ENCODE data around the gene PRKCD. TPM values are rescaled to one million over a fixed set of nuclear protein-coding genes. Genes with fewer than 3 reads are reported as not detected.
A peak's percentile ranks its signal among the peaks of the same experiment; 100 is the strongest.

The PRKCD gene
- total RNA-seq, 1 experiment from 2014 or later = 1.4 TPM

- peak overlapping the region; percentile 81 for H3K4me3 ChIP-seq (ENCODE audit: low read depth, low read length, poor library complexity, severe bottlenecking)
- H3K4me1 ChIP-seq (ENCODE audit: insufficient read depth, low read length, poor library complexity, severe bottlenecking) = no peaks in the 10 kb centered on the region
- CTCF ChIA-PET = no interaction called here
- TF ChIP-seq CTCF (conservative IDR thresholded peaks at IDR 0.05; ENCODE audit: low read depth, low read length) (no peak), EZH2 (IDR thresholded peaks at IDR 0.05; ENCODE audit: borderline replicate concordance, low read depth, low read length, poor library complexity, severe bottlenecking) (no peak)
- no peaks in the 10 kb centered on the region for H3K27me3 ChIP-seq (replicated peaks; ENCODE audit: insufficient read depth, low read depth, low read length, poor library complexity)
- BruUV-seq (replicated peaks) = no TSS peak
- peaks cover 2% of the 10 kb centered on the region for H3K36me3 ChIP-seq (ENCODE audit: insufficient read depth, low read length, poor library complexity, severe bottlenecking)
- intact Hi-C loops (cut with micrococcal nuclease; ENCODE audit: unreplicated experiment) = no loop called here
- no peak for DNase-seq (ENCODE audit: low spot score)
- H3K9me3 ChIP-seq (ENCODE audit: low read depth, low read length, poor library complexity, severe bottlenecking) = no peaks in the 10 kb centered on the region
- POLR2A ChIA-PET (ENCODE audit: low non-redundant PET) = interaction anchor here (0.7 kb wide), 1 partner anchor 19 kb away, joined by 3 read pairs; no protein-coding TSS in a partner anchor
- no peak overlapping the region for H3K27ac ChIP-seq (ENCODE audit: low read depth, low read length, poor library complexity, severe bottlenecking)
These were observed 31.7 kb upstream of the PRKCD start for GRCh38 chr3:53129344-53129743.

GRCh38 chr3:53130179-53131061 is 30.6 kb upstream of the PRKCD start, which contains the start of gene RFT1:
TSS of gene RFT1 (minus strand) at chr3:53130435. CDS start at chr3:53130400, 35 bp downstream.
- intact Hi-C loops (cut with micrococcal nuclease; ENCODE audit: unreplicated experiment) = no loop called here
- H3K27me3 ChIP-seq (replicated peaks; ENCODE audit: insufficient read depth, low read depth, low read length, poor library complexity) = no peaks in the 10 kb centered on the region
- ChIA-PET POLR2A (ENCODE audit: low non-redundant PET) (interaction anchor here (0.7 kb wide), 1 partner anchor 20 kb away, joined by 3 read pairs; no protein-coding TSS in a partner anchor), CTCF (no interaction called here)
- H3K27ac ChIP-seq (ENCODE audit: low read depth, low read length, poor library complexity, severe bottlenecking) = peak within 1 kb of the TSS; percentile 79
- TF ChIP-seq CTCF (conservative IDR thresholded peaks at IDR 0.05; ENCODE audit: low read depth, low read length) (no peak), EZH2 (IDR thresholded peaks at IDR 0.05; ENCODE audit: borderline replicate concordance, low read depth, low read length, poor library complexity, severe bottlenecking) (no peak)
- H3K9me3 ChIP-seq (ENCODE audit: low read depth, low read length, poor library complexity, severe bottlenecking) = no peaks in the 10 kb centered on the region
- BruUV-seq (replicated peaks) = TSS peak; percentile 92
- no peaks in the 10 kb centered on the region for H3K4me1 ChIP-seq (ENCODE audit: insufficient read depth, low read length, poor library complexity, severe bottlenecking)
- peak; percentile 91 for DNase-seq (ENCODE audit: low spot score)
- H3K36me3 ChIP-seq (ENCODE audit: insufficient read depth, low read length, poor library complexity, severe bottlenecking) = peaks cover under 1% of the 10 kb centered on the region
- H3K4me3 ChIP-seq (ENCODE audit: low read depth, low read length, poor library complexity, severe bottlenecking) = peak within 1 kb of the TSS; percentile 81

GRCh38 chr3:53131096-53131495 is 29.9 kb upstream of the PRKCD start:
- TF ChIP-seq CTCF (conservative IDR thresholded peaks at IDR 0.05; ENCODE audit: low read depth, low read length) (no peak), EZH2 (IDR thresholded peaks at IDR 0.05; ENCODE audit: borderline replicate concordance, low read depth, low read length, poor library complexity, severe bottlenecking) (no peak)
- ChIA-PET CTCF (no interaction called here), POLR2A (ENCODE audit: low non-redundant PET) (no interaction called here)
- no peaks in the 10 kb centered on the region for H3K9me3 ChIP-seq (ENCODE audit: low read depth, low read length, poor library complexity, severe bottlenecking)
- H3K27me3 ChIP-seq (replicated peaks; ENCODE audit: insufficient read depth, low read depth, low read length, poor library complexity) = no peaks in the 10 kb centered on the region
- H3K27ac ChIP-seq (ENCODE audit: low read depth, low read length, poor library complexity, severe bottlenecking) = no peak overlapping the region
- BruUV-seq (replicated peaks) = no TSS peak
- DNase-seq (ENCODE audit: low spot score) = no peak
- no peaks in the 10 kb centered on the region for H3K36me3 ChIP-seq (ENCODE audit: insufficient read depth, low read length, poor library complexity, severe bottlenecking)
- H3K4me3 ChIP-seq (ENCODE audit: low read depth, low read length, poor library complexity, severe bottlenecking) = peak overlapping the region; percentile 81
- H3K4me1 ChIP-seq (ENCODE audit: insufficient read depth, low read length, poor library complexity, severe bottlenecking) = no peaks in the 10 kb centered on the region
- intact Hi-C loops (cut with micrococcal nuclease; ENCODE audit: unreplicated experiment) = no loop called here

All from A673 (cell line).